ENCODE measurements around the gene TACC3.

Gene TACC3

GRCh38 chr4:1705732-1706131 is 15.6 kb upstream of the TACC3 start:
- DNase-seq (ENCODE audit: low read depth in 2 of 2), result no peak
- TF ChIP-seq CTCF (IDR thresholded peaks at IDR 0.05; ENCODE audit: low read depth, low read length), result no peak
- H3K4me3 ChIP-seq (replicated peaks in 1 of 2; ENCODE audit: low read depth in 2 of 2, low read length in 2 of 2), result no peak overlapping the region

GRCh38 chr4:1706358-1706757 is 15.0 kb upstream of the TACC3 start:
- H3K4me3 ChIP-seq (replicated peaks in 1 of 2; ENCODE audit: low read depth in 2 of 2, low read length in 2 of 2), result no peak overlapping the region
- TF ChIP-seq CTCF (IDR thresholded peaks at IDR 0.05; ENCODE audit: low read depth, low read length), result no peak
- DNase-seq (ENCODE audit: low read depth in 2 of 2), result no peak

- DNase-seq (ENCODE audit: low read depth in 2 of 2), result no peak
- no peak overlapping the region for H3K4me3 ChIP-seq (replicated peaks in 1 of 2; ENCODE audit: low read depth in 2 of 2, low read length in 2 of 2)
- TF ChIP-seq CTCF (IDR thresholded peaks at IDR 0.05; ENCODE audit: low read depth, low read length), result no peak
These were observed 12.7 kb upstream of the TACC3 start for GRCh38 chr4:1708581-1708980.

- H3K4me3 ChIP-seq (replicated peaks in 1 of 2; ENCODE audit: low read depth in 2 of 2, low read length in 2 of 2), result peak overlapping the region; percentile 68 to 80
- no peak for DNase-seq (ENCODE audit: low read depth in 2 of 2)
- TF ChIP-seq CTCF (IDR thresholded peaks at IDR 0.05; ENCODE audit: low read depth, low read length), result no peak
These were observed 10.2 kb upstream of the TACC3 start for GRCh38 chr4:1711055-1711570.

- no peak for TF ChIP-seq CTCF (IDR thresholded peaks at IDR 0.05; ENCODE audit: low read depth, low read length)
- peak overlapping the region; percentile 68 to 80 for H3K4me3 ChIP-seq (replicated peaks in 1 of 2; ENCODE audit: low read depth in 2 of 2, low read length in 2 of 2)
- DNase-seq (ENCODE audit: low read depth in 2 of 2), result peak; percentile 62 to 67
These were observed 9.6 kb upstream of the TACC3 start for GRCh38 chr4:1711571-1712215.

- TF ChIP-seq CTCF (IDR thresholded peaks at IDR 0.05; ENCODE audit: low read depth, low read length), result no peak
- peak; percentile 91 to 96 for DNase-seq (ENCODE audit: low read depth in 2 of 2)
- peak within 1 kb of the TSS; percentile 72 to 80 for H3K4me3 ChIP-seq (replicated peaks in 1 of 2; ENCODE audit: low read depth in 2 of 2, low read length in 2 of 2)
These were observed 8.9 kb upstream of the TACC3 start, which contains the start of gene SLBP for GRCh38 chr4:1712216-1713002. SLBP (minus strand) TSS chr4:1712319; CDS start chr4:1712188, 131 bp downstream.
